GM18498 (cell line): ENCODE data around the gene FAM24B.
"Not testable (repeated sequence)": the region's sequence is repeated elsewhere in the genome, so short reads cannot be mapped to it uniquely, and the experiment has no call there.

Experiments used
- ATAC-seq: cut with Tn5 transposase; IDR thresholded peaks from one replicate; pipeline ENCODE4 v1.9.1; 2021; ENCODE audit warnings: mild to moderate bottlenecking, moderate library complexity; ENCODE audit not compliant: unreplicated experiment

The FAM24B gene

GRCh38 chr10:122859527-122859926 lies 19.9 kb downstream of the FAM24B start:
- ATAC-seq: no peak

GRCh38 chr10:122858042-122858441 lies 21.3 kb downstream of the FAM24B start:
- not testable (repeated sequence) for ATAC-seq

- ATAC-seq: no peak
Observed at GRCh38 chr10:122856902-122857301, 22.5 kb downstream of the FAM24B start.

- no peak for ATAC-seq
Observed at GRCh38 chr10:122855745-122856144, 23.6 kb downstream of the FAM24B start.

GRCh38 chr10:122854648-122855047 lies 24.7 kb downstream of the FAM24B start:
- no peak for ATAC-seq

GRCh38 chr10:122853665-122854313 lies 25.6 kb downstream of the FAM24B start:
- ATAC-seq: no peak

GRCh38 chr10:122852261-122852660 lies 27.1 kb downstream of the FAM24B start:
- ATAC-seq: no peak

GRCh38 chr10:122850705-122851640 lies 28.4 kb downstream of the FAM24B start:
- no peak for ATAC-seq

- no peak for ATAC-seq
Observed at GRCh38 chr10:122849900-122850605, 29.3 kb downstream of the FAM24B start.

- ATAC-seq: no peak
Observed at GRCh38 chr10:122849090-122849489, 30.3 kb downstream of the FAM24B start.

- ATAC-seq: no peak
Observed at GRCh38 chr10:122847782-122848604, 31.4 kb downstream of the FAM24B start.

- no peak for ATAC-seq
Observed at GRCh38 chr10:122845783-122846332, 33.5 kb downstream of the FAM24B start, which contains the start of gene CUZD1. CUZD1 (minus strand) TSS chr10:122845857; CDS start chr10:122845843, 14 bp downstream.

GRCh38 chr10:122844146-122844545 lies 35.2 kb downstream of the FAM24B start:
- no peak for ATAC-seq

GRCh38 chr10:122841569-122841968 lies 37.8 kb downstream of the FAM24B start:
- ATAC-seq: no peak

GRCh38 chr10:122839505-122839904 lies 39.9 kb downstream of the FAM24B start:
- ATAC-seq: no peak

- no peak for ATAC-seq
Observed at GRCh38 chr10:122838880-122839279, 40.5 kb downstream of the FAM24B start.

- ATAC-seq: no peak
Observed at GRCh38 chr10:122835908-122836307, 43.5 kb downstream of the FAM24B start.

GRCh38 chr10:122830965-122831353 lies 48.4 kb downstream of the FAM24B start:
- no peak for ATAC-seq

GRCh38 chr10:122830273-122830964 lies 49.0 kb downstream of the FAM24B start:
- ATAC-seq: no peak

GRCh38 chr10:122829454-122829853 lies 49.9 kb downstream of the FAM24B start:
- ATAC-seq: no peak
